GM18861 (cell line): Measurements from ENCODE around the gene KASH5.

Source experiments
- ATAC-seq: cut with Tn5 transposase; IDR thresholded peaks from one replicate; pipeline ENCODE4 v1.9.1; 2021; ENCODE audit not compliant: unreplicated experiment

Gene KASH5

DNA sequence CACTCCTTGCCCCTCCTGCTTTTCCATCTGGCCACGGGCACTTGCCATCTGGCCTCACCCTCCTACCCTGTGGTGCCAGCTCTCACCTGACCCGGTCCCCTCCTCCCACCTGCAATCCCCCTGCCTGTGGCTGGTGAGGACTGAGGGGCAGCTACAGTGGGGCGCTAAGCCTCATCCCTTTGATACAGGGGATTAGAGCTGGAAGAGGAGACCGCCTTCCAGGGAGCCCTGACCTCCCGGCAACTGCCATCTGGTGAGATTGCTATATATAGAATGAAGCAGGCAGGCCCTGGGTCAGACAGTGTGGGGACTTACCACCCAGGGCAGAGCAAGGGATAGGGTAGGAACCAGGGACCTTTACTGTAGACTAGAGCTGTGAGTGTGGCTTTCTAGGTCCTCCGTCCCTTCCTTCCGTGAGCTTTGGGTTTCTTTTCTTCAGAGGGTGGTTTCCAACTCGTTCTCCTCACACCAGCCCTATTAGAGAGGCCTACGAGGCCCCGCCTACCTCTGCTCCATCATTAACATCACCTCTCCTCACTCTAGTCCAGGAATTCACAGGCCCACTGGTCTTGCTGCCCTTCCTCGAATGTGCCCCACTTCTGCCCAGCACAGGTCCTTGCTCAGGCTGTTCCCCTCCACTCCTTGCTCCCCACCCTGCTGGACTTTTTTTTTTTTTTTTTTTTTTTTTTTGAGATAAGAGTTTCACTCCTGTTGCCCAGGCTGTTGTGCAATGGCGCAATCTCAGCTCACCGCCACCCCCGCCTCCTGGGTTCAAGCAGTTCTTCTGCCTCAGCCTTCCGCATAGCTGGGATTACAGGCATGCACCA lies 7.7 kb downstream of the KASH5 start:
- ATAC-seq = no peak

DNA sequence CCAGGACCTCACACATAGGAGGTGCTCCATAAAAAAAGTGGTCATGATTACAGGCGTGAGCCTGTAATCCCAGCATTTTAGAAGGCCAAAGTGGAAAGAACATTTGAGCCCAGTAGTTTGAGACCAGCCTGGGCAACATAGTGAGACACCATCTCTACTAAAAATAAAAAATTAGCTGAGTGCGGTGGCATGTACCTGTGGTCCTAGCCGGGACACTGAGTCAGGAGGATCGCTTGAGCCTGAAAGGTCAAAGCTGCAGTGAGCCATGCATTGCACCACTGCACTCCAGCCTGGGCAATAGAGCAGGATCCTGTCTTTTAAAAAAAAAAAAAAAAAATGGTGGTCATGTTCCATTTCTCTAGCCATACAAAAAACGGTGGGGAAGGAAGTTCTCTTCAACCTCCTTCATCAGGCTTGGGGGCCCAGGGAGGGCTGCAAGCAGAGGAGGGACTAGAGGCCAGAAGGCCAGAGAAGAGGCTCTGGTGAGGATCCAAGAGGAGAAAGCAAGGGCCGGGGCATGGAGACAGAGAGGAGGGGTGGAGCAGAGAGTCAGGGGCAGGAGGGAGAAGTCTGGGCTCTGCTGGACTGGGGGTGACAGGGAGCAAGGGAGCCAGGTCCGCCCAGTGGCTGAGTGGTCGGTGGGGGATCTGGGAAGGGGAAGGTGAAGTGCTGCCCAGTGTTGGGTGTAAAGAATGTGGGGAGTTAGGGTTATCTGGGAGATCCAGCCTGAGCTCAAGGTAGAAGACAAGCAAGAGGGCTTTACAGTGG lies 8.9 kb downstream of the KASH5 start:
- ATAC-seq = no peak

DNA sequence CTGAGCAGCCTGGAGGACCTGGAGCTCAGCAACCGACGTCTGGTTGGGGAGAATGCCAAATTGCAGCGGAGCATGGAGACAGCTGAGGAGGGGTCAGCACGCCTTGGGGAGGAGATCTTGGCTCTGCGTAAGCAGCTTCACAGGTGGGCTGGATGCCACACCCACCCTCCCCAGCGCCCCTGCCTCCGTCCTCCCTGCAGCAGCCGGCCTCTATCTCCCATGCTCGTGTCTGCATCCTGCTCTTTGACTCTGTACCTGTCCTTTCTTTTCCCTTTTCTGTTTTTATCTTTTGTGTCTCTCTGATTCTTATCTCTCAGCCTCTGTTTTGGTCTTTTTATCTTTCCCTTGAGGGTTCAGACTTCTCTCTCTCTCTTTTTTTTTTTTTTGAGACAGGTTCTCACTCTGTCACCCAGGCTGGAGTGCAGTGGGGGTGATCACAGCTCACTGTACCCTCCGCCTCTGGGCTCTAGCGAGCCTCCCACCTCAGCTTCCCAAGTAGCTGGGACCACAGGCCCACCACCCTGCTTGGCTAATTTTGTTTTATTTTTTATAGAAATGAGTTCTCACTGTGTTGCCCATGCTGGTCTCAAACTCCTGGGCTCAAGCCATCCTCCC lies 10.1 kb downstream of the KASH5 start:
- no peak for ATAC-seq

DNA sequence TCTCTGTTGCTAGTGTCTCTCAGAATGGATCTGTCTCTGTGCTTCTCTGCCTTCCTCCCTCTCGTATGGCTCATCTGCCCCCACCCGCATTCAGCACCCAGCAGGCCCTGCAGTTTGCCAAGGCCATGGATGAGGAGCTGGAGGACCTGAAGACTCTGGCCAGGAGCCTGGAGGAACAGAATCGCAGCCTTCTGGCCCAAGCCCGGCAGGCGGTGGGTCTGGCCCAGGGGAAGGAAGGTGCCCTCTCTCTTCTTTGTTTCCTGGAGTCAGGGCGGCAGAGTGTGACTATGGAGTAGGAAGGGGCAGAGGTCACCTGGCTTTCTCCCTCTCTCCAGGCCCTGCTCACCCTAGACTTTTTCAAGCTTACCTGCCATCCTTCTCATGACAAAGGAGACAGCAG lies 10.9 kb downstream of the KASH5 start:
- ATAC-seq = no peak

DNA sequence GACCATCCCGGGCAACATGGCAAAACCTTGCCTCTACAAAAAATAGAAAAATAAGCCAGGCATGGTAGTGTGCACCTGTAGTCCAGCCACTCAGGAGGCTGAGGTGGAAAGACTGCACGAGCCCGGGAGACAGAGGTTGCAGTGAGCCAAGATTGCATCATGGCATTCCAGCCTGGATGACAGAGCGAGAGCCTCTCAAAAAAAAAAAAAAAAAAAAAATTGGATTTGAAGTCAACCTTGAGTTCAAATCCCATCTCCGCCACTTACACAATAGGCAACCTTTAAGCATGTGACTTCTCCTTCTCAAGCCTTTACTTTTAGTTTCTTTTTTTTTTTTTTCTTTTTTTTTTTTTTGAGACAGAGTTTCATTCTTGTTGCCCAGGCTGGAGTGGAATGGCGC lies 12.0 kb downstream of the KASH5 start:
- ATAC-seq = no peak

DNA sequence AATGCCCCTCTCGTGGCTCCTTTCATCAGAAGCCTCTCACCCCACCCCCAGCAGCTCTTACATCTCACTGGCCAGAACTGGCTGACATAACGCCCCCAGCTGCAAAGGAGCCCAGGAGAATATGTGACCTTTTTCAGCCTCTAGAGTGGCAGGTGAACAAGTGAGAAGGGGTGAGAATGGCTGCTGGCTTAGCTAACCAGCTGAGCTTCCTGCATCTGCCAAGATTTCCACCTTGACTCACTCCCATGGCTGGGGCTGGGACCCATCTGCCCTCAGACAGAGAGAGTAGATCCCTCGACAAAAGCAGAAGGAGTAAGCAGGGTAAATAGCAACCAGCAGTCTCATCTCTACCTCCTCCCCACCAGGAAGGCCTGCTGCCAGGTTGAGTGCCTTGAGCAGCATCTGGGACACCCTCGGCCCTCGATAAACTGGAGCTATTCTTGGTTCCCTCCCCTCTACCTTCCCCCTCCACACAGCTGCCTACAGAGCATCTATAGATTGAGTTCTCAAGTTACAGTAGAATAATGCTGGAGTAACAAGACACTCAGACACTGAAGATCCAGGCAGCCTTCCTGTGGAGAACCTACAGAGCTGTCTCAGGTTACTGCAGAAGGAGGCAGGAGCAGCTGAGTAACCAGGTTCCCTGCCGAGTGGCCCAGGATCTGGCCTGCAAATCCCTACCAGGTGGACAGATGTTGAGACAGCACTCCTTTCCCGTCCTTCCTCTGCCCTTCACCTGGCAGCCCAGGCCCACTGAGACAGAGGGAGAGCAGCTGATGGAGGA lies 15.5 kb downstream of the KASH5 start:
- ATAC-seq = no peak

DNA sequence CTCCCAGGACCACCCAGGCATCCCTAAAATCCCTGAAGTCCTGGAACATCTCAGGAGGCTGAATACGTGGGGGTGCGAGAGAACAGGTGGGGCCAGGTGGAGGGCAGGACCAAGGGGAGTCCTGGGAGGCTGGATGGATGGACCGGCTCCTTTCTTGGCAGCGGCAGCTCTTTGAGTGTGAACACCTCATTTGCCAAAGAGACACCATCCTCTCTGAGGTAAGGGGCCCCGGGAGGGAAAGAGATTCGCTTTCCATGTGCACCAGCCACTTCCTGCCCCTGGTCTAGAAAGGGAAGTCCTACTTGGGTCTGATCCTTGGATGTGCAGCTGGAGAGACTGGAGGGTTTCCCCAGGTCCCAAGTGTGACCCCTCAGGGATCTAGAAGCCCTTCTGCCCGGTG lies 19.0 kb downstream of the KASH5 start:
- no peak for ATAC-seq

DNA sequence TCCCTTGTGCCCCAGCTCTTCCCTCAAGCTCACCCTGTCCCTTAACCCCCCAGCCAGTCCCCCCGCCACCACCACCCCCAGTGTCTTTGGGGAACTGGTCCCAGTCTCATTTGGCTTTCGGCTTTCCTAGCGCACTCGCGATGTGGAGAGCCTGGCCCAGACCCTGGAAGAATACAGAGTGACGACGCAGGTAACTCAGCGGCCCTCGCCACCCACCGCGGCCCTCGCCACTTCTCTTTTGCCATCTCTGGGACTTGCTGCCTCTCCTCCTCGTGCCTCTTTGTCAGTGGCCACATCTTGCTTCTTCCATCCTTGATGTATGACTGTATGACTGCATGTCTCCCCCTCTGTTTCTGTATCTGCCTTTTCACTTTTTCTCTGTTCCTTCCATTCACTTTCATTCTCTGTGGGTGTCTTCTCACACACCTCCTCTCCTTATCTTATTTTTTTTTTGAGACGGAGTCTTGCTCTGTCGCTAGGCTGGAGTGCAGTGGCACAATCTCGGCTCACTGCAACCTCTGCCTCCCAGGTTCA lies 19.5 kb downstream of the KASH5 start:
- ATAC-seq = no peak

DNA sequence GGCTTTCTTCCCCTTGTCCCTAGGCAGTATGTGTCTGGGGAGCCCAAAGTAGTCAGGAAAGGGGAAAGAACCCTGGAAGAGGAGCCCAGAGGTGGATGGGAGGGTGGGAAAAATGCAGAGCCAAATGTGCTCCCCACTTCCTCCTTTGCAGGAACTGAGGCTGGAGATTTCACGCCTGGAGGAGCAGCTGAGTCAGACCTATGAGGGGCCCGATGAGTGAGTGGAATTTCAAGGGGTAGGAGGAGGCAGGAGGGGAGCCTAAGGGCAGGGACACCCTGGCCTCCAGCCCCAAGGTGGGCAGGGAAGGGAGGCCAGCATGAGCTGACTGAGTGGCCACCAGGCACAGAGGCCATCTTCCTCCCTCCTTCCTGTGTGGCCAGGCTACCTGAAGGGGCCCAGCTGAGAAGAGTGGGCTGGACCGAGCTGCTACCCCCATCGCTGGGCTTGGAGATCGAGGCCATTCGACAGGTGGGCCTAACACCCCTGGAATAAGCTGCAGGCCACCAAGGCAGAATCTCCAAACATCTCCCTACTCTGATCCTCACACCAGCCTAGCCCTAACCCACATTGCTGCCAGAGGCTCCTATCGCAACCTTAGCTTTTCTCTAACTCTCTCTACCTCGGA lies 20.9 kb downstream of the KASH5 start:
- no peak for ATAC-seq

DNA sequence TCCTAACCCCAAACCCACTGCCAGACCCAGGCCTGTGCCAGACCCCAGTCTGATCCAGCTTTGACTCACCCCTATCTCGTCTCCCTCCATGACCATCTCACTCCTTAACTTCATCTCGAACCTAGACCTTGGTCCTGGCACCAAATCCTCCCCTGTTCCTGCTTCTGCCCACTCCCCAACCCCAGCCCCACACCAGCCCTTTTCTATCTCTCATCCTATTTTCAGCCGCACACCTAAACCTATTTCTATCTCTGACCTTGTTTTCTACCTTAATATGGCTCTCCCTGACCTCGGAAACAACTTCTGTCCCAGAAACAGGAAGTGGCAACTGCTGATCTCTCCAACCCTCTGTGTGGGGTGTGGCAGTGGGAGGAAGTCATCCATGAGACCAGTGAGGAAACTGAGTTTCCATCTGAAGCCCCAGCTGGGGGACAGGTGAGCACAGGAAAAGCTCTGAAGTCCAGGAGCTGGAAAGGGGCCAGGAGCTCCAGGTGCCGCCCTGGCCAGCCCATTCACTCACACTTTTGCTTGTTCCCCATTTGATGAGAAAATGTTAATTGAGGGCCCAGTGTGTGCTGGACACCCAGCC lies 21.5 kb downstream of the KASH5 start:
- ATAC-seq = no peak

DNA sequence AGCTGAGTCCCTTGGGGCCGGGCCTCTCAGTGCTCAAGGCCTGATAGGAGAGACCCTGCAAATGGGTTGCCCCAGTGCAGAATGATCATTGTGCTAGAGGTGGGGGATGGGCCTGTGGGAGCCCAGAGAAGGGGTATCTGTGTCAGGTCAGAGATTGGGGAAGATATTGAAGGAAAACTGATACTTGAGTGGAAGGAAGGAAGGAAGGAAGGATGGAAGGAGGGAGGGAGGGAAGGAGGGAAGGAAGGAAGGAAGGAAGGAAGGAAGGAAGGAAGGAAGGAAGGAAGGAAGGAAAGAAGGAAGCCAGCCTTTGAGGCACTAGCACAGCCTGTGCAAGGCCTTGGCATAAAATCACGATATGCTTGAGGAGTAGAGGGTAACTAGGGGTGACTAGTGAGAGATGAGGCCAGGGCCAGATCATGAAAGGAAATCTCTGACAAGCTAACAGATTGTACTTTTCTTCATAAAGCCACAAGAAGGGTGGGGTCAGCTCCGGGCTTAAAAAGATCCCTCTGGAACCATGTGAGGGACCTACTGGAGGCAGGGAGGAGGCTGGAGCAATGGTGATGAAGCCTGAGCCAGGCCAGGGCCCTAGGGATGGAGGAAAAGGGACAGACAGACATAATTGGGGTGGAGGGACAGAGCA lies 23.8 kb downstream of the KASH5 start:
- ATAC-seq = no peak

DNA sequence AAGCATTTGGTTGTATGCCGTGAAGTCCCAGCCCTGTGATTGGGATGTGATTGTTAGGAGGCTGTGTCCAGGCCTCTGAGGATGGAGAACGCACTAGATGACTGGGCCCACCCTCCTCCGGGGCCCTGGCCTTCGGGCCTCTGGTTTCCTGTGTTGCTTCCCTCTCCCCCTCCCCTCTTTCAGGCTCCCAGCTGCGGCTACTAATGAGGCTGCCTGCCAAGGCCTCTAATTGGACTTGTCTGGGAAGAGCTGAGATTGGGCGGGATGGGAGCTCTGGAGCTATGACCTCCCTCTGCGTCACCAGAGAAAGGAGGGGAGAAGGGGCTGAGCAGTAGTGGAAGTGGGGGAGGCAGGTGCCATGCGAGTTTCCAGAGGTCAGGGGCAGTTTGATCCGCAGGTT lies 25.3 kb downstream of the KASH5 start:
- ATAC-seq = no peak

DNA sequence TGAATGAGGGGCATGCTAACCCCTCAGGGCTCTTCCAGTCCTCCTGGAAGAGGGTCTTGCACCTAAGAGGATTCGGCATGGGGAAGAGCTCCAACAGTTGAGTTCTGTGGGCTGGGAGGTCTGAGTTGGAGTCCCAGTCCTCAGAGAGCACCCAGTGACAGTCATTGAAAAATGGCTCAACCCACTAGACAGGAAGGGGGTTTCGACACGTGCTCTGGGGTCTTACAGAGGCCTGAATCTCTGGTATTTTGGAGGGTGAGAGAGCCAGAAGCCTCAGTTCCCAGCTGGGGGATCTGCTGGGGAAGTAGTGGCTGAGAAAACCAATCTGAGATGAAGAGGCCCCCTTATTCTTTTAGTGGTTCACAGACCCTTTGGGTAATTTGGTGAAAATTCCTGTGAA lies 26.2 kb downstream of the KASH5 start:
- no peak for ATAC-seq

DNA sequence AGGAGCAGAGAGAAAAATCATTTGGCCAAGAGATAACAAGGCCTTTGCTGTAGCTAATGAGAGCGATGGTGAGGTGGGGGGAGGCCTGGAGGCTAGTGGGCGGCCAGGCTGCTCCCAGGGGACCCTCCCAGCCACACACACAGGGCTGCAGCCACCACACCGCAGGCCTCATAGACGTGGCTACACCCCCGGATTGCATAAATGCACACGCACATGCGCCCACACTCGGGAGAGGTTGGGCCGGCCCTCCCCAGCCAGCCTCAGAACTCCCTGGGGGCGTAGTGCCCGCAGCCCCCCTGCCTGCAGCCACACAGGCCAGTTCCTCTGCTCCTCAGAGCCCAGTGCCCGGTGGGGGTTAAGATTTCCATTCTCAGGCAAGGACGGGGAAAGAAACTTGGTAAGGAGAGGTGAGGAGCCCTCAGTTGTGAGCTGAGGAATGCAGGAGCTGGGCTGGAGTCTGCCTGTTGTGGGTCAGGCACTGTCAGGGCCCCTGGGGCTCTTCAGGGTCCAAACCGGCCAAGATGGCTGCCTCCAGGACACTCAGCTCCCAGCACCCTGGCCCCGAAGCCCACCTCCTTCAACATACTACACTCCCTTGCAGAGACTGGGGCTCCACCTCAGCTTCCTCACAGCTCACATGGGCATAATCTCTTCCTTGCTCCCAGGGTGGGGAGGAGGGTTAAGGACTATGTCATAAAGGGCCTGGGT lies 27.2 kb downstream of the KASH5 start:
- no peak for ATAC-seq

DNA sequence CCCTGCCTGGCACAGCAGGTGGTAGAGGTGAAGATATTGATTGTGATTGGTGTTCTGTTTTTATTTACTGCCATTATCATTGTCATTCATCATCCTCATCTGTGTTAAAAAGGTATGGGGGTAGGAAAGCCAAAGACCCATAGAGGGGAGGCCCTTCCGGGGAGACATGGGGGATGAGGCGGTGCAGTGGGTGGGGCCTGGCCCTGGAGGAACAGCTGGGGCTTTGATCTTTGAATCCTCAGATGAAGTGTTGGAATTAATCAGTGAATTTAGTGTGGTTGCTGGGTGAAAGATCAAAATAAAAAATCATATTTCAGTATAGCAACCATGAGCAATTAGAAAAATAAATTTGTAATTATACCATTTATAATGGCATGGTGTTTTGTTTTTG lies 27.8 kb downstream of the KASH5 start:
- ATAC-seq = no peak

DNA sequence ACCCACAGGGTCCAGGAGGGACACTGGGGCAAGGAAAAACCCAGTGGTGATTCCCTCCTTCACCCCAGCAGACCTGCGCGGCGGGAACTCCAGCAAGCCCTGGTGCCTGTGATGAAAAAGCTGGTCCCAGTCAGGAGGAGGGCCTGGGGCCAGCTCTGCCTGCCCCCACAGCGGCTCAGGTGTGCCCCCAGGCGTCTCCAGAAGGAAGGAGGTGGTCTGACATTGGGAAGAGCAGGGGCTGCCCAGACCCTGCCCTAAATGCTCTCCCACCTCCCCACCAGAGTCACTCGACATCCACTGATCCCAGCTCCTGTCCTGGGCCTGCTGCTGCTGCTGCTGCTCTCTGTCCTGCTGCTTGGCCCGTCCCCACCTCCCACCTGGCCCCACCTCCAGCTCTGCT lies 29.0 kb downstream of the KASH5 start:
- no peak for ATAC-seq

DNA sequence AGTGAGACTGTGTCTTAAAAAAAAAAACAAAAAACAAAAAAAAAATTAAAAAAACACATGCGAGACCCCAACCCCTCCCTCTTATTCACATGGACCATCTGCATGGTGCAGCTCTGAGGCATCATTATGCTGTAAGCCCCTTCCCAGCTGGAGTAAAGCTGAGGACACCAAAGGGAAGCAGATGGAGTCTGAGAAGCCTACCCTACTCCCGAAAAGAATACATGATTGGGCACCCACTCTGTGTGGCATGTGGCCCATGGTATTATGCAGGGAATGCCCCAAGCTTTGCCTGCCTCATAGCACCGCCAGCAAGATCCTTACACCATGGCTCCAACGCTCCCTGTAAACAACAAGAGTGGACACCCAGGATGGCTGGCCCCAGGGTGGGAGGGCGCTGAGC lies 30.5 kb downstream of the KASH5 start:
- no peak for ATAC-seq

DNA sequence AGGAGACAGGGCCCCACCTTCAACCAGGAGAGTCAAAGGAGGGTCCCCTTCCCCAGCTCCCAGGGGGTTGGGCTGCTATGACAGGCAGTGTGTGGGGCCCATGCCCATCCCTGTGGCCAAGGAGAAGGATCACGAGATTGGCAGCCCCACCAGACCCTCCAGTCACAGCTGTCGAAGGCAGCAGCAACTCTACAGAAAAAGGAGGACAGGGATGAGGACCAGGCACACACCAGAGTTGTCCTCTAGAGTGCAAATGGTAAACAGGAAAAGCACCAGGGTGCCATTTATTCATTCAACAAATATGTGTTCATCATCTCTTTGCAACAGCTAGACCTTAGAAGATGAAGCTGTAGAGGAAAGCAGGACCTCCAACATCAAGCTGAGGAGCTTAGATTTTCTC lies 31.1 kb downstream of the KASH5 start:
- no peak for ATAC-seq

DNA sequence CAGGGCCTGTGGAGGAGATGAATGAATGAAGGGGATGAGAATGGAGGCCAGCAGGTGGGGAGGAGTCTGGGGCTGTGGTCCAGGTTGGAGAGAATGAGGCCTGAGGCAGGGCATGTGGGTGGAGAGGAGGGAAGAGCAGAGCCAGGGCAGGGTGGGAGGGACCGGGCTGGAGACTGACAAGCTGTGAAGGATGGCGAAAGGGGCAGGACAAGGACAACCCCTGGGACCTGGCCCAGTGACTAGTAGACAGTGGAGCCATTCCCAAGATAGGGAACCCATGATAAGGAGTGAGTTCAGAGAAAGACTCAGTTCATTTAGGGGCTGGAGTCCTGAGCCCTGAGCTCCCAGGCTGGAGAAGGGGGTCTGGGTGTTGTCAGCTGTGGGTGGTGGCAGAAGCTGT lies 32.2 kb downstream of the KASH5 start:
- ATAC-seq = no peak
